Kidney epithelial cell (primary cell): ENCODE results near the gene PPP1R14C. TPM values are rescaled to one million over a fixed set of nuclear protein-coding genes. Genes with fewer than 3 reads are reported as not detected.

Experiments
- DNase-seq: peaks from one replicate; pipeline ENCODE4 v3.0.0-alpha.2; 2010; ENCODE audit warnings: low read depth
- H3K27me3 ChIP-seq: 2 replicates; pipeline ENCODE4 v1.6.0; 2011; ENCODE audit warnings: low read length; ENCODE audit not compliant: control insufficient read depth, insufficient read depth
- H3K36me3 ChIP-seq: 2 replicates; pipeline ENCODE4 v1.5.1; 2011; ENCODE audit warnings: low read length; ENCODE audit not compliant: control insufficient read depth, insufficient read depth
- H3K4me3 ChIP-seq: 2 replicates; pipeline ENCODE4 v1.5.1; 2011; ENCODE audit warnings: low read depth, mild to moderate bottlenecking, control low read depth, low read length
- total RNA-seq: library from RNA; depleted of rRNA; stranded (reverse); fragments of >200 nt; gene quantifications from 2 replicates; pipeline ENCODE4 v1.2.3, GENCODE V29; 2015
- TF ChIP-seq, protein P1 (sequence below): IDR thresholded peaks from 2 replicates; pipeline ENCODE4 v1.5.1; 2011; ENCODE audit warnings: mild to moderate bottlenecking, moderate library complexity, low read length, control low read depth, inconsistent platforms; ENCODE audit not compliant: insufficient read depth, poor library complexity, severe bottlenecking

Gene PPP1R14C
- total RNA-seq, 1 donor from 2014 or later: 45.5 TPM

DNA sequence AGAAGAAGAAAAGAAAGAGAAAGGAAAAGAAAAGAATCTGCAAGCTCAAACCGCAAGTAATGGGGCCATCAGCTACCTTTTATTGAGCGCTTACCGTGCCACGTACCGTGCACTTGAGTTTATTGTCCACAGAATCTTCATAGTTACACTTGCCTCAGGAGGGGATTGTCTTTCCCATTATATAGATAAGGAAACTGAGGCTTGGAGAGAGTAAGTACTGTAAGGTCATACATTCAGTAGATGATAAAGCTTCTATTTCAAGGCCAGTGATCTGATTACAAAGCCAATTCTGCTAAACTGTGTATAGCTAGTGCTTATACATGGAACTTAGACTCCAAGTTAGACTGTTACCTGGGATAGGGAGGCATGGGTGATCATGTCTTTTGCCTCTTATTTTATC is 115.5 kb downstream of the PPP1R14C start:
- TF ChIP-seq, protein P1, sequence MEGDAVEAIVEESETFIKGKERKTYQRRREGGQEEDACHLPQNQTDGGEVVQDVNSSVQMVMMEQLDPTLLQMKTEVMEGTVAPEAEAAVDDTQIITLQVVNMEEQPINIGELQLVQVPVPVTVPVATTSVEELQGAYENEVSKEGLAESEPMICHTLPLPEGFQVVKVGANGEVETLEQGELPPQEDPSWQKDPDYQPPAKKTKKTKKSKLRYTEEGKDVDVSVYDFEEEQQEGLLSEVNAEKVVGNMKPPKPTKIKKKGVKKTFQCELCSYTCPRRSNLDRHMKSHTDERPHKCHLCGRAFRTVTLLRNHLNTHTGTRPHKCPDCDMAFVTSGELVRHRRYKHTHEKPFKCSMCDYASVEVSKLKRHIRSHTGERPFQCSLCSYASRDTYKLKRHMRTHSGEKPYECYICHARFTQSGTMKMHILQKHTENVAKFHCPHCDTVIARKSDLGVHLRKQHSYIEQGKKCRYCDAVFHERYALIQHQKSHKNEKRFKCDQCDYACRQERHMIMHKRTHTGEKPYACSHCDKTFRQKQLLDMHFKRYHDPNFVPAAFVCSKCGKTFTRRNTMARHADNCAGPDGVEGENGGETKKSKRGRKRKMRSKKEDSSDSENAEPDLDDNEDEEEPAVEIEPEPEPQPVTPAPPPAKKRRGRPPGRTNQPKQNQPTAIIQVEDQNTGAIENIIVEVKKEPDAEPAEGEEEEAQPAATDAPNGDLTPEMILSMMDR: no peak
- no peak for DNase-seq
- H3K4me3 ChIP-seq: no peak overlapping the region
- no peaks in the 10 kb centered on the region for H3K36me3 ChIP-seq
- H3K27me3 ChIP-seq: no peaks in the 10 kb centered on the region

DNA sequence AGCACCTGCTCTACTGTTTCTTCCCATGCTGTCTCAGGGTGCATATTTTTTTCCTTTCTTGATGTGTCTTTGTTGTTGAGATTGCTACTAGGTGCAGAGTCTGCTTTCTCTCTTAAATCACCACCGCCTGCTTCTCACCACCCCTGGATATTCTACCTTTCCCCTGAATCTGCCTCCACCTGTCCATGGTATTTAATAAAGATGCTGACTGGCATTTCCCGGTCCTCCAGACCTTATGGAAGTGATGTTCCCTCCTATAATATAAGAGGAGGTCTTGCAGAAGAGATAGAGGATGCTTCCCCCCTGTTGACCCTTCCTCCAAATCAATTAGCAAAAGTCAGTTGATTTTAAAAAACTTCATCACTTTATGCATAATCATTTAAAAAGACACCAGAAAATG is 118.1 kb downstream of the PPP1R14C start:
- DNase-seq: no peak
- H3K27me3 ChIP-seq: no peaks in the 10 kb centered on the region
- TF ChIP-seq, protein P1: no peak
- no peaks in the 10 kb centered on the region for H3K36me3 ChIP-seq
- no peak overlapping the region for H3K4me3 ChIP-seq

DNA sequence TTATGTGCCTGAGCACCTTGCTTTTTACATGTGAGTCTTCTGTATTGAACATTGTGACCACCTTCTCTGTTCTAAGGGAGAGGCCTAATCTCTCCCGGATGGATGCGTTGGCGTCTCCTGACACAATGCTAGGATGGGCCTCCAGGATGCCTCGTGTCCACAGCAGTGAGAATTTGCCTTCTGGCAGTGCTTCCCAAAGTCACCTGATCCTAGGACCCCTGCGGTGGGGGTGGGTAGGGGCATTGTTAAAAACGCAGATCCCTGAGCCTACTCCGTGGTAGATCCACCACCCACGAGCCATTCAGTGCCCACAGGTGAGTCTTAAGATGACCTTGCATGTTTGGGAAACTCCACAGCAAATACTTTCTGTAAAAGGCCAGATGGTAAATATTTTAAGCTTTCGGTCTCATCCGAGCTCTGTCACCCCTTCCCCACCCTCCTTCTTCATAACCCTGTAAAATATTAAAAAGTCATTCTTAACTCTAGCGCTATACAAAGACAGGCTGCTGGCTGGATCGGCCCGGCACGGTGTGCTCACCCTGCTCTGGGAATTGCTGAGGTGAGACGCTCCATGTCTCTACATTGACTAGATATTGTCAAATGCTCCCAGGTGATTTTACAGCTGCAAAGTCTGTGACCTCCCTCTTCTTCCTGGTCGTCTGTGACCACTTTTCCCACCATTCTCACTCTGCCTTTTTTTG is 119.3 kb downstream of the PPP1R14C start:
- TF ChIP-seq, protein P1: no peak
- Histone ChIP-seq H3K27me3 (no peaks in the 10 kb centered on the region), H3K36me3 (no peaks in the 10 kb centered on the region), H3K4me3 (no peak overlapping the region)
- DNase-seq: no peak

DNA sequence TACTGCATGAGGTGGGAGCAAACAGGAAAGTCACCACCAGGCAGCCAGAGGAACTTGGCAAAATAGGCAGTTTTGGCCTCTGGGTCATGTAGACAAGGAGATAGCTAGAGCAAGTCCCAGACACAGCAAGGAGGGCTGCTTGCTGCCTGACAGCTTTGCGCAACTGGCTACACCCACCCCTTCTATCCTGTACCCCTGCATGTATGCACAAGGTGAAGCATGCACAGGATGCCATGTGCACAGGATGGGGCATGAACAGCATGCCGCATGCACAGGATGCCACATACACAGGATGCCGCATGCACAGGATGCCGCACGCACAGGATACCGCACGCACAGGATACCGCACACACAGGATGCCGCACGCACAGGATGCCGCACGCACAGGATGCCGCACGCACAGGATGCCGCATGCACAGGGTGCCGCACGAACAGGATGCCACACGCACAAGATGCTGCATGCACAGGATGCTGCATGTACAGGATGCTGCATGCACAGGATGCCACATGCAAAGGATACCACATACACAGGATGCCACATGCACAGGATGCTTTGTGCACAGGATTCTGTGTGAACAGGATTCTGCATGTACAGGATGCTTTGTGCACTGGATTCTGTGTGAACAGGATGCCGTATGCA is 121.0 kb downstream of the PPP1R14C start:
- TF ChIP-seq, protein P1: no peak
- no peaks in the 10 kb centered on the region for H3K27me3 ChIP-seq
- H3K36me3 ChIP-seq: no peaks in the 10 kb centered on the region
- H3K4me3 ChIP-seq: no peak overlapping the region
- DNase-seq: no peak

DNA sequence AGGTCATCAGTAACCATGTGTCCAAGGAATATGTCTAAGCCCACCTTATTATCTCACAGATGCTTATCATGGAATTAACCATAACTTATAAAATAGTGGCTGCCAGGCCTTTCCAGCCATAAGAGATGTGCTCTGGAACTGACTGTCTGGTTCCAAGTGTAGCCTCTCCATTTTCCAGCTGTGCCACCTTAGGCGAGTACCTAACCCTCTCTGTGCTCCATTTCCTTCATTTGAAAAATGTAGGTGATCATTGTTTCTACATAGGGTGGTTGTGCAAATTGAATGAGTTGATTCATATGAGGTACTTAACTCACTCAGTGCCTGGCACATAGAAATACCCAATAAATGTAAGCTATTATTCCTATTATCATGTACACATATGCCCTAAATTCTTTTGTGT is 123.5 kb downstream of the PPP1R14C start:
- no peak for DNase-seq
- TF ChIP-seq, protein P1: no peak
- H3K36me3 ChIP-seq: no peaks in the 10 kb centered on the region
- no peak overlapping the region for H3K4me3 ChIP-seq
- no peaks in the 10 kb centered on the region for H3K27me3 ChIP-seq
